ENCODE data around the gene GDPD2. TPM values are rescaled to one million over a fixed set of nuclear protein-coding genes. Genes with fewer than 3 reads are reported as not detected.

GDPD2 gene
- total RNA-seq, 1 donor from 2014 or later: 4.0 TPM

DNA sequence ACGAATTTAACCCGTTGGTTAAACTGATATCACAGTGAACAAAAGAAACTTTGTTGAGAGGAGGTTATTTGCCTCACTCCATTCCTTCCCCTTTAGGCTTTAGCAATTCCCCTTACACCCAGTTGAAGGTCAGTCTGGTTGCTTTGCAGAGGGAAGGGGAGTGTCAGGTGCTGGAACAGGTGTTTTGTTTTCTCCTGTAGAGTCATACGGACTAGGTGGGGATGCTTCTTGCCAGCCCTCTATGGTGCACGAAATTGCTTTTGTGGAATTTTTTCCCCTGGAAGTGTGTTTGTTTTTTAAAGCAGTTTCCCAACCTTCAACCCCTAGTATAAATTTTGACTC is 54.6 kb downstream of the GDPD2 start:
- Mint-ChIP-seq H3K27me3 (no peaks in the 10 kb centered on the region), H3K4me1 (ENCODE audit: unreplicated experiment) (peaks cover 45% of the 10 kb centered on the region), H3K4me3 (peak overlapping the region; percentile 44), H3K36me3 (peaks cover 9% of the 10 kb centered on the region), H3K9me3 (no peaks in the 10 kb centered on the region), H3K27ac (peak overlapping the region; percentile 90)
- DNase-seq (ENCODE audit: extremely low spot score, unreplicated experiment): no peak
- TF ChIP-seq, protein P1, sequence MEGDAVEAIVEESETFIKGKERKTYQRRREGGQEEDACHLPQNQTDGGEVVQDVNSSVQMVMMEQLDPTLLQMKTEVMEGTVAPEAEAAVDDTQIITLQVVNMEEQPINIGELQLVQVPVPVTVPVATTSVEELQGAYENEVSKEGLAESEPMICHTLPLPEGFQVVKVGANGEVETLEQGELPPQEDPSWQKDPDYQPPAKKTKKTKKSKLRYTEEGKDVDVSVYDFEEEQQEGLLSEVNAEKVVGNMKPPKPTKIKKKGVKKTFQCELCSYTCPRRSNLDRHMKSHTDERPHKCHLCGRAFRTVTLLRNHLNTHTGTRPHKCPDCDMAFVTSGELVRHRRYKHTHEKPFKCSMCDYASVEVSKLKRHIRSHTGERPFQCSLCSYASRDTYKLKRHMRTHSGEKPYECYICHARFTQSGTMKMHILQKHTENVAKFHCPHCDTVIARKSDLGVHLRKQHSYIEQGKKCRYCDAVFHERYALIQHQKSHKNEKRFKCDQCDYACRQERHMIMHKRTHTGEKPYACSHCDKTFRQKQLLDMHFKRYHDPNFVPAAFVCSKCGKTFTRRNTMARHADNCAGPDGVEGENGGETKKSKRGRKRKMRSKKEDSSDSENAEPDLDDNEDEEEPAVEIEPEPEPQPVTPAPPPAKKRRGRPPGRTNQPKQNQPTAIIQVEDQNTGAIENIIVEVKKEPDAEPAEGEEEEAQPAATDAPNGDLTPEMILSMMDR (conservative IDR thresholded peaks at IDR 0.05): no peak

DNA sequence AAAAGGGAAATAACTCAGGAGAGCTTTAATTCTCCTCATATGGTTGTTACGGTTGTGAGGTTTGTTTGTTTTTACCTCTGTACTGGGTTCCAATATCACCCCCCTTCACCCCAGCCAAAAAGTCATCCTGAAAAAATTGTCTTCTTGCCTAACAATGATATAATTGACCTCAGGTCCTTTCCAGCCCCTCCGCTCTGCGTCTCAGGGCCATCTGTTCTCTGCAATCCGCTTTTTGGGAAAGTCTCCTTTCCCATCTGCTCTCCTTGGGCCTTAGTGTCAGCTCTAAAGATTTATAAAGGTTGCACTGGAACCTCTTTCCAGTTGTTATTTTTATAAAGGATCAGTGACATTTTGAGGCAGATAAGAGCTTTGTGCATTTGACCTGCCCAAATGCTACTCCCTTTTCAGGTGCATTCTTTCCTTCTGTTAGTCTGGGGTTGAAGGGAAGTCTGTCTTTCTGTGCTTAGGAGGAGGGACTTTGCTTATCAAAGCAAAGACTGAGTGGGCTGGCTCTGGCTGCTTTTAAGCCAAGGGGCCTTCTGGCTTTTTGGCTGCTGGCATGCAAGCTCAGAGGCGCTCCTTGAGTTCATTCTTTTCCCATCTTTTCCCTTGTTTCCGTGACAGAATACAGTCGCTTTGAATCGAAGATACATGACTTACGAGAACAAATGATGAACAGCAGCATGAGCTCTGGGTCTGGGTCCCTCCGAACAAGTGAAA is 55.6 kb downstream of the GDPD2 start:
- Mint-ChIP-seq H3K27ac (peak overlapping the region; percentile 63), H3K36me3 (peaks cover 13% of the 10 kb centered on the region), H3K4me3 (no peak overlapping the region), H3K4me1 (ENCODE audit: unreplicated experiment) (peaks cover 45% of the 10 kb centered on the region), H3K9me3 (no peaks in the 10 kb centered on the region), H3K27me3 (no peaks in the 10 kb centered on the region)
- TF ChIP-seq, protein P1 (conservative IDR thresholded peaks at IDR 0.05): no peak
- DNase-seq (ENCODE audit: extremely low spot score, unreplicated experiment): no peak

DNA sequence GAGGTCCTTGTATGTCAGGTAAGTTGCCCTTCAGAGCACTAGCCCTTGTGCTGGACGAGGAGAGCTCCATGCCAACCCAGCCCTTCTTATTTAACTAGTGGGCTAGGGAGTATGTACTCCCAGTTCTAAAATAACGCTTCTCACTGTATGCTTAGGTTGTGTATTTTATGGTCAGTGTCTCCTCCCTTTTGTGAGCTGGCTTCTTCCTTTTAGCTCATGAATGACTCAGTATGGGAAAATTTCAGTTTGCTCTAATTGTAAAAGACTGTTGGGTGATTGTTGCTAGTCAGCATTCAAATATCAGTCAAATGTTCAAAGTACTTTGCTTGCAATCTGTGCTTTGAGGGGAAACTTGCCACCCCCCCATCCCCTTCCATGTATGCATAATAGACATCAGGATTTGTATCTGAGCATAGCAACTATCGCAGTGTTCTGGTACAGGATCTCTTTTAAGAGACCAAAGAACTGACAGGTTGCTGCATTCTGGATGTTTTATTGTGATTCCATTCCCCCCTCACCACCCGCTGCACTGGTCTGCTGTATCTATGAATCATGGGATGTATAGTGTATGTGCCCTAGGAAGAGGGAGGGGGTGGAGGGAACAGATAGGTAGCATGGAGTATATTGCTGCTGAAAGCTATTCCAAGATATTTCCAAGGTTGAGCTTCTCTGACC is 56.3 kb downstream of the GDPD2 start:
- H3K4me1 Mint-ChIP-seq (ENCODE audit: unreplicated experiment): peaks cover 45% of the 10 kb centered on the region
- H3K36me3 Mint-ChIP-seq: peaks cover 13% of the 10 kb centered on the region
- no peak for DNase-seq (ENCODE audit: extremely low spot score, unreplicated experiment)

DNA sequence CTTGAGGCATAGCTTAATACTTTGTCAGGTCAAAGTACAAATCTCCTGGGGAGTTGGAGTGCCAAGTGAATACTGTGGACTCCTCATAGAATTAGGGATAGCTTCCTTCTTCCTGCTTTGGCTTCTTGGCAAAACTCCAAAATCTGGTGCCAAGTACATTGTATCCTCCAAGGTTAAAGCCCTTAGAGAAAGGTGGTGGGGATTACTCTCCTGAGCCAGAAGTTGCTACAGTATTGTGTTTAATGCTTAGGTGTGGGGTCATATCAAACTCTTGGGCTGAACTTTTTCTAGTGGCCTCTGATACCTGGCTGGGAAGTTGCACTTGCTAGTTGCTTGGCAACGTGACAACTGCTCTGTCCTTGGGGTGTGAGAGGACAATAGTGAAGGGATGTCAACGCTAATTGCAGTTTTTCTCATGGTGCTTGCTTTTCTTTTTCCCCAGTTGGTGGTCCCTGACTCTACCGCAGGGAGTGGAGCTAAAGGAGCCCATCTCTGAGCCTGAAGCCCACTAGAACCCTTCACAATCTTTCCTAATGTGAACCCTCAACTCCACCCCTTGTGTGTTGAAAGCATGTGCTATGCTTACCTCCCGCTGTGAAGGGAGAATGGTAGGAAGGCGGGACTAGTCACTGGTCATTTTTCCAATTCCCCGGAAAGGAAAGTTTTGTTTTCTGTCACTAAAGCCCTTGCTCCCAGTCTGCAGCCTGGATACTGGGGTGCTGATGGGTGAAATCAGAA is 57.0 kb downstream of the GDPD2 start:
- no peak for DNase-seq (ENCODE audit: extremely low spot score, unreplicated experiment)
- Mint-ChIP-seq H3K4me3 (no peak overlapping the region), H3K4me1 (ENCODE audit: unreplicated experiment) (peaks cover 45% of the 10 kb centered on the region)

More for the DNA sequence above, 56.3 kb downstream of the GDPD2 start:
- H3K27ac Mint-ChIP-seq: peak overlapping the region; percentile 63
- H3K4me3 Mint-ChIP-seq: peak overlapping the region; percentile 10
- H3K9me3 Mint-ChIP-seq: no peaks in the 10 kb centered on the region
- no peaks in the 10 kb centered on the region for H3K27me3 Mint-ChIP-seq
- TF ChIP-seq, protein P1 (conservative IDR thresholded peaks at IDR 0.05): no peak

DNA sequence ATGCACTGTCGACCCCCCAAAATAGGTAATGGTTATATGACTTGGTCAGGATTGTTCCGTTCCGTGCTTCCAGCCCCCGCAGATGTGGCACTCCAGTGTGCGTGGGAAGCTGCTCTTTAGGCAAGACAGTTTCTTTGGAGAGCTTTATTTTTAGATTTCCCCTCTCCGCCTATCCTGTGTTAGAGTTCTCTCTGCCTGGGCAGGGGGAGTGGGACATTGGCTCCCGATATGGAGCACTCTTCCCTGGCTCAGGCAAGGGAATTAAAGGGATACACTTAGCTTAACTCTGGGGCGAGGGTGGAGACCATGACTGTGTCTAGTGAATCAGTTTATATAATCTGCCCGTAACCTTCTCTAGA is 57.5 kb downstream of the GDPD2 start:
- TF ChIP-seq, protein P1 (conservative IDR thresholded peaks at IDR 0.05): no peak
- Mint-ChIP-seq H3K9me3 (no peaks in the 10 kb centered on the region), H3K36me3 (peaks cover 13% of the 10 kb centered on the region), H3K4me3 (no peak overlapping the region), H3K27ac (no peak overlapping the region), H3K27me3 (no peaks in the 10 kb centered on the region), H3K4me1 (ENCODE audit: unreplicated experiment) (peaks cover 45% of the 10 kb centered on the region)
- DNase-seq (ENCODE audit: extremely low spot score, unreplicated experiment): no peak

More for the DNA sequence above, 57.0 kb downstream of the GDPD2 start:
- H3K36me3 Mint-ChIP-seq: peaks cover 13% of the 10 kb centered on the region
- H3K27ac Mint-ChIP-seq: peak overlapping the region; percentile 63
- no peaks in the 10 kb centered on the region for H3K27me3 Mint-ChIP-seq
- H3K9me3 Mint-ChIP-seq: no peaks in the 10 kb centered on the region
- TF ChIP-seq, protein P1 (conservative IDR thresholded peaks at IDR 0.05): no peak

Data from type B pancreatic cell (in vitro differentiated cells).